HCT116 (cell line): ENCODE results near the gene APBB1IP. TPM values are rescaled to one million over a fixed set of nuclear protein-coding genes. Genes with fewer than 3 reads are reported as not detected.

Source experiments
- ATAC-seq: fragments of 200-7000 bp; cut with Tn5 transposase; 2 replicates; pipeline ENCODE4 v1.9.1; 2020; ENCODE audit warnings: mild to moderate bottlenecking, moderate library complexity
- BruUV-seq: library from RNA; stranded (reverse); fragments of 400-500 nt; replicated peaks from 2 replicates; lab custom pipeline; 2021; lab: Mats Ljungman, UMichigan
- CTCF ChIA-PET: fragments of 300-600 bp; sonication (Branson Sonifier 250); formaldehyde crosslinking; loops from one replicate; lab custom pipeline; 2021; ENCODE audit warnings: antibody characterized with exemption; lab: Charles Lee
- POLR2A ChIA-PET: fragments of 300-600, 350-600 bp; sonication (Branson Sonifier 250); formaldehyde crosslinking; loops from one replicate; lab custom pipeline; 2021; ENCODE audit warnings: antibody characterized with exemption; lab: Charles Lee
- RAD21 ChIA-PET, 2 experiments: fragments of 300-600 bp; sonication (Branson Sonifier 250); formaldehyde crosslinking; loops; one replicate each; lab custom pipeline; 2023; ENCODE audit warnings: low total read pairs in 2 of 2; ENCODE audit not compliant: uncharacterized antibody in 2 of 2, unreplicated experiment in 2 of 2, low non-redundant PET in 1 of 2; lab: Charles Lee
- DNase-seq: peaks from one replicate; pipeline ENCODE4 v3.0.0-alpha.2; 2010; ENCODE audit warnings: low read depth, low spot score
- H2AFZ ChIP-seq: fragments of 200-600 bp; shearing (Covaris generic), sonication (generic); 2 replicates; pipeline ENCODE4 v1.6.1; 2017; ENCODE audit warnings: low read depth, mixed run types, mixed read lengths, antibody characterized with exemption, low read length; ENCODE audit not compliant: poor library complexity, severe bottlenecking
- H3K27ac ChIP-seq: 2 replicates; pipeline ENCODE4 v1.5.1; 2012; ENCODE audit warnings: low read depth, low read length
- H3K27me3 ChIP-seq: fragments of 200-600 bp; sonication (generic); 2 replicates; pipeline ENCODE4 v1.6.1; 2016; ENCODE audit warnings: mixed run types, low read length, mixed read lengths; ENCODE audit not compliant: insufficient read depth
- H3K36me3 ChIP-seq, 2 experiments: fragments of 200-500 bp in 1 of 2; fragments of 200-600 bp in 1 of 2; sonication (Bioruptor generic) in 1 of 2; sonication (generic) in 1 of 2; 2 replicates each; pipeline versions ENCODE4 v1.5.1 to v1.6.1; 2014 to 2016; ENCODE audit warnings: low read length in 2 of 2, inconsistent platforms in 1 of 2, mixed read lengths in 1 of 2, mixed run types in 1 of 2; ENCODE audit not compliant: insufficient read depth in 2 of 2, control insufficient read depth in 1 of 2
- H3K4me1 ChIP-seq, 2 experiments: fragments of 200-600 bp in 1 of 2; sonication (generic) in 1 of 2; 2 replicates each; pipeline versions ENCODE4 v1.5.1 to v1.6.1; 2012 to 2017; ENCODE audit warnings: low read length in 2 of 2, inconsistent platforms in 1 of 2, mild to moderate bottlenecking in 1 of 2, mixed read lengths in 1 of 2, mixed run types in 1 of 2, moderate library complexity in 1 of 2; ENCODE audit not compliant: insufficient read depth in 2 of 2, control insufficient read depth in 1 of 2
- H3K4me2 ChIP-seq: fragments of 200-600 bp; sonication (generic); 2 replicates; pipeline ENCODE4 v1.6.1; 2017; ENCODE audit warnings: mixed run types, low read length, mixed read lengths
- H3K4me3 ChIP-seq, 2 experiments: fragments of 200-600 bp in 1 of 2; sonication (generic) in 1 of 2; replicated peaks in 1 of 2; 2 replicates each; pipeline ENCODE4 v1.5.1; 2011 to 2016; ENCODE audit warnings: low read length in 2 of 2, control low read depth in 1 of 2, low read depth in 1 of 2, mild to moderate bottlenecking in 1 of 2, mixed read lengths in 1 of 2, mixed run types in 1 of 2
- H3K79me2 ChIP-seq: fragments of 200-600 bp; sonication (generic); 2 replicates; pipeline ENCODE4 v1.6.1; 2017; ENCODE audit warnings: mild to moderate bottlenecking, mixed run types, low read length, moderate library complexity, mixed read lengths; ENCODE audit not compliant: insufficient read depth
- H3K9ac ChIP-seq: fragments of 200-600 bp; sonication (generic); 2 replicates; pipeline ENCODE4 v1.6.1; 2016; ENCODE audit warnings: low read length, mixed read lengths
- H3K9me2 ChIP-seq: fragments of 200-600 bp; sonication (generic), shearing (Covaris generic); 2 replicates; pipeline ENCODE4 v1.6.1; 2017; ENCODE audit warnings: mixed run types, mild to moderate bottlenecking, moderate library complexity; ENCODE audit not compliant: insufficient read depth
- H3K9me3 ChIP-seq, 2 experiments: fragments of 200-500 bp in 1 of 2; fragments of 200-600 bp in 1 of 2; sonication (Bioruptor generic) in 1 of 2; sonication (generic) in 1 of 2; 2 replicates each; pipeline ENCODE4 v1.6.1; 2014 to 2017; ENCODE audit warnings: low read length in 2 of 2, mixed read lengths in 2 of 2, inconsistent platforms in 1 of 2, low read depth in 1 of 2, mild to moderate bottlenecking in 1 of 2, mixed run types in 1 of 2, moderate library complexity in 1 of 2; ENCODE audit not compliant: control insufficient read depth in 1 of 2, insufficient read depth in 1 of 2
- H4K20me1 ChIP-seq: fragments of 200-600 bp; sonication (generic), shearing (Covaris generic); 2 replicates; pipeline ENCODE4 v1.6.1; 2017; ENCODE audit warnings: mixed run types, mild to moderate bottlenecking, moderate library complexity; ENCODE audit not compliant: insufficient read depth
- CEBPB ChIP-seq: IDR thresholded peaks from 2 replicates; pipeline ENCODE4 v1.6.1; 2012; ENCODE audit warnings: low read depth
- EGR1 ChIP-seq: IDR thresholded peaks from 2 replicates; pipeline ENCODE4 v1.6.1; 2012; ENCODE audit warnings: low read depth
- EZH2phosphoT487 ChIP-seq: fragments of 200-600 bp; IDR thresholded peaks from 2 replicates; pipeline ENCODE4 v1.6.1; 2018; ENCODE audit warnings: antibody characterized with exemption, borderline replicate concordance
- FOSL1 ChIP-seq: IDR thresholded peaks from 2 replicates; pipeline ENCODE4 v1.6.1; 2012; ENCODE audit warnings: low read depth
- JUND ChIP-seq: IDR thresholded peaks from 2 replicates; pipeline ENCODE4 v1.6.1; 2012
- POLR2A ChIP-seq: IDR thresholded peaks from 2 replicates; pipeline ENCODE4 v1.7.0; 2011; ENCODE audit warnings: borderline replicate concordance; ENCODE audit not compliant: insufficient read depth, insufficient read length; ENCODE audit errors: extremely low read depth
- RAD21 ChIP-seq: IDR thresholded peaks from 2 replicates; pipeline ENCODE4 v1.6.1; 2012; ENCODE audit warnings: low read depth, mild to moderate bottlenecking
- SRF ChIP-seq: IDR thresholded peaks from 2 replicates; pipeline ENCODE4 v1.6.1; 2012; ENCODE audit warnings: low read depth
- YY1 ChIP-seq: IDR thresholded peaks from 2 replicates; pipeline ENCODE4 v1.6.1; 2011; ENCODE audit warnings: low read length, low read depth, moderate library complexity, mild to moderate bottlenecking; ENCODE audit not compliant: insufficient replicate concordance; ENCODE audit errors: extremely low read depth
- ZBTB33 ChIP-seq: IDR thresholded peaks from 2 replicates; pipeline ENCODE4 v1.6.1; 2011; ENCODE audit warnings: mild to moderate bottlenecking, low read length, moderate library complexity; ENCODE audit not compliant: insufficient replicate concordance; ENCODE audit errors: extremely low read depth
- ZNF274 ChIP-seq: fragments of 200-500 bp; sonication (Bioruptor generic); IDR thresholded peaks from 2 replicates; pipeline ENCODE4 v1.6.1; 2014; ENCODE audit warnings: mild to moderate bottlenecking, low read depth, low read length, inconsistent platforms
- intact Hi-C: fragments of 100-400 bp; cut with micrococcal nuclease; formaldehyde crosslinking; loops from 2 replicates; pipeline ENCODE4 v1.10.0; 2022
- total RNA-seq: library from RNA; stranded (reverse); gene quantifications from one replicate; pipeline ENCODE4 v1.2.1, GENCODE V29; 2021; ENCODE audit not compliant: unreplicated experiment

The APBB1IP gene
- total RNA-seq, 1 experiment from 2014 or later: 0.27 TPM

- no TSS peak for BruUV-seq
- H3K36me3 ChIP-seq: no peaks in the 10 kb centered on the region
- no peak overlapping the region for H3K27ac ChIP-seq
- H3K9me3 ChIP-seq: no peaks in the 10 kb centered on the region
- intact Hi-C loops: no loop called here
- peaks cover 8 to 26% of the 10 kb centered on the region in 2 experiments; a peak in 3 of 4 replicates for H3K4me1 ChIP-seq
- no peaks in the 10 kb centered on the region for H3K9me2 ChIP-seq
- no peak overlapping the region for H3K4me2 ChIP-seq
- POLR2A ChIA-PET: no interaction called here
- no peaks in the 10 kb centered on the region; the same call in 1 of the 2 replicates for H4K20me1 ChIP-seq
- no peak for TF ChIP-seq EZH2phosphoT487
- TF ChIP-seq RAD21: no peak
- no peak for TF ChIP-seq SRF
- TF ChIP-seq ZNF274: no peak
- TF ChIP-seq YY1: no peak
- no peak for TF ChIP-seq FOSL1
- TF ChIP-seq POLR2A: no peak
- no peak for TF ChIP-seq EGR1
- TF ChIP-seq JUND: no peak
- TF ChIP-seq ZBTB33: no peak
- no peak for TF ChIP-seq CEBPB
- DNase-seq (no peak), ATAC-seq (no peak)
- H3K9ac ChIP-seq: no peak overlapping the region
- CTCF ChIA-PET: no interaction called here
- RAD21 ChIA-PET: no interaction called here
- H2AFZ ChIP-seq: no peak overlapping the region
- H3K79me2 ChIP-seq: no peaks in the 10 kb centered on the region
- H3K4me3 ChIP-seq: no peak overlapping the region
- no peaks in the 10 kb centered on the region for H3K27me3 ChIP-seq
Measured at GRCh38 chr10:26485150-26485941, 47.2 kb downstream of the APBB1IP start.
